Vagina (tissue), 2 donors: Measurements from ENCODE around the gene C20orf144. TPM values are rescaled to one million over a fixed set of nuclear protein-coding genes. Genes with fewer than 3 reads are reported as not detected.

ENCODE experiments used
- DNase-seq, 2 donors: peaks; one replicate each; pipeline ENCODE4 v3.0.0-alpha.2; 2017; ENCODE audit errors: extremely low spot score in 2 of 2
- H3K27ac ChIP-seq: fragments of 200-600 bp; sonication (generic); one replicate; pipeline ENCODE4 v1.5.1; 2019
- H3K27me3 ChIP-seq: fragments of 200-600 bp; sonication (generic); one replicate; pipeline ENCODE4 v1.5.1; 2019
- H3K36me3 ChIP-seq, 2 donors: fragments of 200-600 bp; sonication (generic); one replicate each; pipeline ENCODE4 v1.5.1; 2017 to 2019
- H3K4me1 ChIP-seq: fragments of 200-600 bp; sonication (generic); one replicate; pipeline ENCODE4 v1.5.1; 2019
- H3K4me3 ChIP-seq, 2 donors: fragments of 200-600 bp; sonication (generic); 1 replicate in 1 of 2; 2 replicates in 1 of 2; pipeline ENCODE4 v1.5.1; 2016 to 2019
- H3K9me3 ChIP-seq: fragments of 200-600 bp; sonication (generic); one replicate; pipeline ENCODE4 v1.5.1; 2019
- CTCF ChIP-seq, 3 experiments: fragments of 450-650 bp in 2 of 3; fragments of 200-600 bp in 1 of 3; sonication (generic) in 1 of 3; IDR thresholded peaks; one replicate each; pipeline ENCODE4 v1.5.1; 2017 to 2019; ENCODE audit warnings: antibody characterized with exemption in 3 of 3, mild to moderate bottlenecking in 2 of 3, moderate library complexity in 2 of 3
- POLR2A ChIP-seq, 2 donors: fragments of 450-650 bp; IDR thresholded peaks; one replicate each; pipeline ENCODE4 v1.6.1; 2017; ENCODE audit warnings: antibody characterized with exemption in 2 of 2, mild to moderate bottlenecking in 2 of 2, moderate library complexity in 2 of 2
- POLR2AphosphoS5 ChIP-seq, 2 donors: sonication (generic); formaldehyde crosslinking; IDR thresholded peaks; one replicate each; pipeline ENCODE4 v1.9.0; 2017; ENCODE audit warnings: antibody characterized with exemption in 2 of 2, mild to moderate bottlenecking in 2 of 2, low read depth in 1 of 2; ENCODE audit not compliant: insufficient read depth in 1 of 2
- intact Hi-C: fragments of 100-400 bp; cut with DNase I; formaldehyde crosslinking; loops from one replicate; pipeline ENCODE4 v1.15.1; 2023
- total RNA-seq: library from RNA; depleted of rRNA; stranded (reverse); fragments of >200 nt; gene quantifications from one replicate; pipeline ENCODE4 v1.2.3, GENCODE V29; 2016

The C20orf144 gene
- total RNA-seq, 1 donor from 2014 or later: not detected

GRCh38 chr20:33664085-33664761 is 2.1 kb downstream of the C20orf144 start:
- peak overlapping the region; percentile 83 for H3K27ac ChIP-seq
- intact Hi-C loops: no loop called here
- peaks cover 0 to 8% of the 10 kb centered on the region in 2 donors for H3K36me3 ChIP-seq
- no peaks in the 10 kb centered on the region for H3K27me3 ChIP-seq
- H3K4me3 ChIP-seq: peak overlapping the region; percentile 59 to 85
- H3K9me3 ChIP-seq: no peaks in the 10 kb centered on the region
- DNase-seq: no peak
- TF ChIP-seq POLR2AphosphoS5 (IDR thresholded peaks at IDR 0.05; ENCODE audit: insufficient read depth in 1 of 2, low read depth in 1 of 2) (no peak), CTCF (IDR thresholded peaks at IDR 0.05) (no peak), POLR2A (IDR thresholded peaks at IDR 0.05) (no peak)
- peaks cover 42% of the 10 kb centered on the region for H3K4me1 ChIP-seq

GRCh38 chr20:33664762-33665144 is 2.6 kb downstream of the C20orf144 start:
- no peaks in the 10 kb centered on the region for H3K27me3 ChIP-seq
- no peak for TF ChIP-seq CTCF (IDR thresholded peaks at IDR 0.05)
- TF ChIP-seq POLR2AphosphoS5 (IDR thresholded peaks at IDR 0.05; ENCODE audit: insufficient read depth in 1 of 2, low read depth in 1 of 2): no peak
- no peak for TF ChIP-seq POLR2A (IDR thresholded peaks at IDR 0.05)
- H3K4me1 ChIP-seq: peaks cover 42% of the 10 kb centered on the region
- peak overlapping the region; percentile 83 for H3K27ac ChIP-seq
- intact Hi-C loops: loop anchor here (5.0 kb wide), 1 partner anchor 207 kb away; no protein-coding TSS in a partner anchor
- DNase-seq: no peak
- H3K4me3 ChIP-seq: no peak overlapping the region
- H3K9me3 ChIP-seq: no peaks in the 10 kb centered on the region
- H3K36me3 ChIP-seq: peaks cover 0 to 3% of the 10 kb centered on the region in 2 donors

GRCh38 chr20:33666293-33667244 is 4.4 kb downstream of the C20orf144 start, which contains the start of gene ACTL10:
TSS of gene ACTL10 (plus strand) at chr20:33666943. CDS start at chr20:33667498, 555 bp downstream.
- intact Hi-C loops: loop anchor here (5.0 kb wide), 1 partner anchor 209 kb away; no protein-coding TSS in a partner anchor
- DNase-seq: peak in 1 of 2 donors; percentile 98
- peaks cover 45% of the 10 kb centered on the region for H3K4me1 ChIP-seq
- TF ChIP-seq POLR2A (IDR thresholded peaks at IDR 0.05): peak in 1 of 2 donors; percentile 78
- TF ChIP-seq POLR2AphosphoS5 (IDR thresholded peaks at IDR 0.05; ENCODE audit: insufficient read depth in 1 of 2, low read depth in 1 of 2): peak; percentile 88 to 91
- TF ChIP-seq CTCF (IDR thresholded peaks at IDR 0.05): peak in 1 of 3 experiments; percentile 27
- no peaks in the 10 kb centered on the region for H3K36me3 ChIP-seq
- H3K27me3 ChIP-seq: no peaks in the 10 kb centered on the region
- H3K4me3 ChIP-seq: peak within 1 kb of the TSS; percentile 66 to 68
- no peaks in the 10 kb centered on the region for H3K9me3 ChIP-seq
- H3K27ac ChIP-seq: peak within 1 kb of the TSS; percentile 91

GRCh38 chr20:33667245-33667675 is 5.1 kb downstream of the C20orf144 start:
- Histone ChIP-seq H3K27me3 (no peaks in the 10 kb centered on the region), H3K4me3 (peak overlapping the region; percentile 66 to 68), H3K4me1 (peaks cover 51% of the 10 kb centered on the region), H3K36me3 (no peaks in the 10 kb centered on the region), H3K27ac (peak overlapping the region; percentile 91), H3K9me3 (no peaks in the 10 kb centered on the region)
- intact Hi-C loops: loop anchor here (5.0 kb wide), 1 partner anchor 210 kb away; no protein-coding TSS in a partner anchor
- no peak for DNase-seq
- TF ChIP-seq POLR2A (IDR thresholded peaks at IDR 0.05): no peak
- TF ChIP-seq POLR2AphosphoS5 (IDR thresholded peaks at IDR 0.05; ENCODE audit: insufficient read depth in 1 of 2, low read depth in 1 of 2): no peak
- TF ChIP-seq CTCF (IDR thresholded peaks at IDR 0.05): no peak
